Activated CD4-positive, alpha-beta memory T cell treated with anti-CD3 and anti-CD28 coated beads, Interleukin-2, amount 10 ng/mL, durations not matched to agents 7 days and 5 days (primary cell): ENCODE results near the gene BAK1. TPM values are rescaled to one million over a fixed set of nuclear protein-coding genes. Genes with fewer than 3 reads are reported as not detected.
A peak's percentile ranks its signal among the peaks of the same experiment; 100 is the strongest.
"Not testable (repeated sequence)": the region's sequence is repeated elsewhere in the genome, so short reads cannot be mapped to it uniquely, and the experiment has no call there.

Experiments used
- CTCF ChIA-PET: fragments of 350-600 bp; sonication (Branson Sonifier 250); formaldehyde crosslinking; loops from one replicate; lab custom pipeline; 2021; ENCODE audit warnings: antibody characterized with exemption, inconsistent platforms; lab: Charles Lee
- POLR2A ChIA-PET: fragments of 350-600 bp; sonication (Branson Sonifier 250); formaldehyde crosslinking; loops from one replicate; lab custom pipeline; 2021; ENCODE audit warnings: antibody characterized with exemption; lab: Charles Lee
- DNase-seq: peaks from one replicate; pipeline ENCODE4 v3.0.0-alpha.2; 2020
- H3K27ac Mint-ChIP-seq: one replicate; pipeline ENCODE4 v1.8.0; 2021; ENCODE audit warnings: mild to moderate bottlenecking, mixed read lengths
- H3K27me3 Mint-ChIP-seq: one replicate; pipeline ENCODE4 v1.8.0; 2021; ENCODE audit warnings: mixed read lengths
- H3K36me3 Mint-ChIP-seq: one replicate; pipeline ENCODE4 v1.8.0; 2021; ENCODE audit warnings: low read depth, mixed read lengths
- H3K4me1 Mint-ChIP-seq: one replicate; pipeline ENCODE4 v1.8.0; 2021; ENCODE audit warnings: mixed read lengths
- H3K4me3 Mint-ChIP-seq: one replicate; pipeline ENCODE4 v1.8.0; 2021; ENCODE audit warnings: mild to moderate bottlenecking, mixed read lengths
- H3K9me3 Mint-ChIP-seq: one replicate; pipeline ENCODE4 v1.8.0; 2021; ENCODE audit warnings: mixed read lengths
- total RNA-seq, 2 experiments: library from RNA; stranded (reverse); gene quantifications; one replicate each; pipeline ENCODE4 v1.2.3, GENCODE V29; 2021

The BAK1 gene
- total RNA-seq, 2 experiments from 2014 or later, result 97.9 to 100 TPM

GRCh38 chr6:33606642-33607041 lies 26.6 kb upstream of the BAK1 start:
- peaks cover 22% of the 10 kb centered on the region for H3K27me3 Mint-ChIP-seq
- no peaks in the 10 kb centered on the region for H3K9me3 Mint-ChIP-seq
- no peak overlapping the region for H3K4me3 Mint-ChIP-seq
- ChIA-PET POLR2A (interaction anchor here (1.2 to 3.5 kb wide), 5 partner anchors 9 to 216 kb away, joined by 4 to 29 read pairs (median 4); partner anchors contain the start of genes ITPR3 and UQCC2), CTCF (interaction anchor here (1.0 to 3.5 kb wide), 13 partner anchors 9 to 357 kb away, joined by 3 to 34 read pairs (median 9); partner anchors contain the start of genes BAK1, ITPR3 and SYNGAP1)
- DNase-seq, result no peak
- peaks cover 3% of the 10 kb centered on the region for H3K36me3 Mint-ChIP-seq
- no peak overlapping the region for H3K27ac Mint-ChIP-seq
- peaks cover 6% of the 10 kb centered on the region for H3K4me1 Mint-ChIP-seq

- Mint-ChIP-seq H3K36me3 (peaks cover 3% of the 10 kb centered on the region), H3K9me3 (no peaks in the 10 kb centered on the region), H3K4me3 (no peak overlapping the region), H3K27me3 (peaks cover 21% of the 10 kb centered on the region), H3K27ac (no peak overlapping the region), H3K4me1 (peaks cover 6% of the 10 kb centered on the region)
- no peak for DNase-seq
- ChIA-PET CTCF (interaction anchor here (1.2 to 3.4 kb wide), 4 partner anchors 11 to 26 kb away, joined by 3 to 29 read pairs (median 8); partner anchors contain the start of gene BAK1), POLR2A (interaction anchor here (1.0 kb wide), 1 partner anchor 10 kb away, joined by 3 read pairs; no protein-coding TSS in a partner anchor)
These were observed 25.1 kb upstream of the BAK1 start for GRCh38 chr6:33604941-33605854.

GRCh38 chr6:33602180-33602579 lies 22.1 kb upstream of the BAK1 start:
- ChIA-PET CTCF (interaction anchor here (0.9 to 1.4 kb wide), 2 partner anchors 9 to 17 kb away, joined by 3 to 5 read pairs; no protein-coding TSS in a partner anchor), POLR2A (interaction anchor here (1.0 to 1.6 kb wide), 2 partner anchors 10 to 20 kb away, joined by 3 to 4 read pairs; no protein-coding TSS in a partner anchor)
- peaks cover 2% of the 10 kb centered on the region for H3K4me1 Mint-ChIP-seq
- no peak overlapping the region for H3K4me3 Mint-ChIP-seq
- no peak overlapping the region for H3K27ac Mint-ChIP-seq
- H3K36me3 Mint-ChIP-seq, result peaks cover 3% of the 10 kb centered on the region
- no peaks in the 10 kb centered on the region for H3K9me3 Mint-ChIP-seq
- DNase-seq, result no peak
- H3K27me3 Mint-ChIP-seq, result peaks cover 19% of the 10 kb centered on the region

GRCh38 chr6:33600761-33601160 lies 20.7 kb upstream of the BAK1 start:
- ChIA-PET CTCF (no interaction called here), POLR2A (interaction anchor here (1.6 kb wide), 1 partner anchor 21 kb away, joined by 4 read pairs; no protein-coding TSS in a partner anchor)
- no peak overlapping the region for H3K27ac Mint-ChIP-seq
- peaks cover 11% of the 10 kb centered on the region for H3K4me1 Mint-ChIP-seq
- no peak for DNase-seq
- H3K4me3 Mint-ChIP-seq, result no peak overlapping the region
- peaks cover 3% of the 10 kb centered on the region for H3K36me3 Mint-ChIP-seq
- peaks cover 19% of the 10 kb centered on the region for H3K27me3 Mint-ChIP-seq
- no peaks in the 10 kb centered on the region for H3K9me3 Mint-ChIP-seq

- DNase-seq, result no peak
- POLR2A ChIA-PET, result no interaction called here
- CTCF ChIA-PET, result interaction anchor here (0.6 to 5.7 kb wide), 2 partner anchors 8 to 158 kb away, joined by 4 to 32 read pairs; no protein-coding TSS in a partner anchor
- Mint-ChIP-seq H3K4me1 (peaks cover 19% of the 10 kb centered on the region), H3K4me3 (no peak overlapping the region), H3K27ac (no peak overlapping the region), H3K36me3 (no peaks in the 10 kb centered on the region), H3K27me3 (peaks cover 12% of the 10 kb centered on the region), H3K9me3 (no peaks in the 10 kb centered on the region)
These were observed 19.4 kb upstream of the BAK1 start for GRCh38 chr6:33599413-33599938.

GRCh38 chr6:33597551-33598322 lies 17.7 kb upstream of the BAK1 start:
- Mint-ChIP-seq H3K9me3 (no peaks in the 10 kb centered on the region), H3K27ac (no peak overlapping the region), H3K4me3 (no peak overlapping the region), H3K27me3 (peaks cover 6% of the 10 kb centered on the region), H3K36me3 (no peaks in the 10 kb centered on the region), H3K4me1 (peaks cover 27% of the 10 kb centered on the region)
- no peak for DNase-seq
- CTCF ChIA-PET, result interaction anchor here (0.7 to 5.7 kb wide), 3 partner anchors 10 to 23 kb away, joined by 3 to 32 read pairs (median 4); partner anchors contain the start of gene ITPR3
- POLR2A ChIA-PET, result interaction anchor here (0.8 to 1.6 kb wide), 4 partner anchors 10 to 25 kb away, joined by 3 to 5 read pairs (median 4); partner anchors contain the start of gene ITPR3

GRCh38 chr6:33596894-33597293 lies 16.8 kb upstream of the BAK1 start:
- H3K27ac Mint-ChIP-seq, H3K36me3 Mint-ChIP-seq, H3K4me3 Mint-ChIP-seq, H3K9me3 Mint-ChIP-seq, H3K27me3 Mint-ChIP-seq: not testable (repeated sequence)
- POLR2A ChIA-PET, result interaction anchor here (0.8 to 1.6 kb wide), 3 partner anchors 10 to 26 kb away, joined by 3 to 5 read pairs (median 4); partner anchors contain the start of gene ITPR3
- peak; percentile 32 for DNase-seq
- CTCF ChIA-PET, result interaction anchor here (0.7 to 5.7 kb wide), 3 partner anchors 11 to 652 kb away, joined by 4 to 32 read pairs (median 4); partner anchors contain the start of gene SMIM29
- peaks cover 34% of the 10 kb centered on the region for H3K4me1 Mint-ChIP-seq

- no peak for DNase-seq
- CTCF ChIA-PET, result interaction anchor here (3.3 to 5.7 kb wide), 2 partner anchors 10 to 12 kb away, joined by 10 to 32 read pairs; no protein-coding TSS in a partner anchor
- H3K4me1 Mint-ChIP-seq, result peaks cover 45% of the 10 kb centered on the region
- POLR2A ChIA-PET, result no interaction called here
- no peaks in the 10 kb centered on the region for H3K36me3 Mint-ChIP-seq
- H3K9me3 Mint-ChIP-seq, result no peaks in the 10 kb centered on the region
- no peak overlapping the region for H3K27ac Mint-ChIP-seq
- peaks cover 2% of the 10 kb centered on the region for H3K27me3 Mint-ChIP-seq
- H3K4me3 Mint-ChIP-seq, result no peak overlapping the region
These were observed 15.1 kb upstream of the BAK1 start for GRCh38 chr6:33595001-33595846.

GRCh38 chr6:33593414-33593727 lies 13.3 kb upstream of the BAK1 start:
- no peaks in the 10 kb centered on the region for H3K36me3 Mint-ChIP-seq
- ChIA-PET CTCF (interaction anchor here (0.9 to 3.3 kb wide), 4 partner anchors 8 to 15 kb away, joined by 3 to 17 read pairs (median 6); partner anchors contain the start of gene BAK1), POLR2A (interaction anchor here (1.5 to 3.0 kb wide), 2 partner anchors 28 to 103 kb away, joined by 4 to 10 read pairs; partner anchors contain the start of gene ITPR3)
- no peak overlapping the region for H3K27ac Mint-ChIP-seq
- peaks cover 50% of the 10 kb centered on the region for H3K4me1 Mint-ChIP-seq
- no peak for DNase-seq
- peak overlapping the region; percentile 68 for H3K4me3 Mint-ChIP-seq
- H3K9me3 Mint-ChIP-seq, result no peaks in the 10 kb centered on the region
- H3K27me3 Mint-ChIP-seq, result peaks cover 2% of the 10 kb centered on the region

GRCh38 chr6:33592595-33593413 lies 12.7 kb upstream of the BAK1 start:
- peaks cover 2% of the 10 kb centered on the region for H3K27me3 Mint-ChIP-seq
- ChIA-PET CTCF (interaction anchor here (0.9 to 3.3 kb wide), 4 partner anchors 8 to 15 kb away, joined by 3 to 17 read pairs (median 6); partner anchors contain the start of gene BAK1), POLR2A (interaction anchor here (0.7 to 3.0 kb wide), 6 partner anchors 9 to 104 kb away, joined by 3 to 10 read pairs (median 4); partner anchors contain the start of genes BAK1 and ITPR3)
- H3K27ac Mint-ChIP-seq, result no peak overlapping the region
- no peaks in the 10 kb centered on the region for H3K9me3 Mint-ChIP-seq
- H3K4me3 Mint-ChIP-seq, result peak overlapping the region; percentile 68
- H3K36me3 Mint-ChIP-seq, result no peaks in the 10 kb centered on the region
- peaks cover 50% of the 10 kb centered on the region for H3K4me1 Mint-ChIP-seq
- DNase-seq, result peak; percentile 53
